B cell (primary cell): Measurements from ENCODE around the gene TBC1D9B. TPM values are rescaled to one million over a fixed set of nuclear protein-coding genes. Genes with fewer than 3 reads are reported as not detected.
A peak's percentile ranks its signal among the peaks of the same experiment; 100 is the strongest.
"Not testable (repeated sequence)": the region's sequence is repeated elsewhere in the genome, so short reads cannot be mapped to it uniquely, and the experiment has no call there.

Experiments used
- ATAC-seq: fragments of 200-7000 bp; cut with Tn5 transposase; one replicate; pipeline ENCODE4 v1.10.0; 2021; ENCODE audit warnings: low read depth, mild to moderate bottlenecking, moderate number of reproducible peaks, moderate library complexity
- CTCF ChIA-PET: fragments of 350-600 bp; sonication (Branson Sonifier 250); formaldehyde crosslinking; loops from one replicate; lab custom pipeline; 2021; ENCODE audit warnings: antibody characterized with exemption, inconsistent platforms; lab: Charles Lee
- POLR2A ChIA-PET: fragments of 350-600 bp; sonication (Branson Sonifier 250); formaldehyde crosslinking; loops from one replicate; lab custom pipeline; 2021; ENCODE audit warnings: antibody characterized with exemption; lab: Charles Lee
- DNase-seq: peaks from one replicate; pipeline ENCODE4 v3.0.0; 2013
- H2AFZ ChIP-seq: 2 replicates; pipeline ENCODE4 v1.6.1; 2012; ENCODE audit warnings: mild to moderate bottlenecking, low read depth, low read length; ENCODE audit not compliant: insufficient read depth, poor library complexity, severe bottlenecking
- H3K27ac ChIP-seq, 2 donors: 1 replicate in 1 of 2; 2 replicates in 1 of 2; pipeline ENCODE4 v1.5.1; 2012 to 2013; ENCODE audit warnings: low read length in 2 of 2, mild to moderate bottlenecking in 2 of 2, moderate library complexity in 1 of 2
- H3K27me3 ChIP-seq, 4 experiments: fragments of 200-600 bp in 1 of 4; sonication (generic) in 1 of 4; replicated peaks in 1 of 4; 1 replicate in 2 of 4; 2 replicates in 2 of 4; pipeline versions ENCODE4 v1.6.1 to v1.7.0; 2013 to 2016; ENCODE audit warnings: low read length in 3 of 4, mild to moderate bottlenecking in 2 of 4, mixed read lengths in 1 of 4, moderate library complexity in 1 of 4; ENCODE audit not compliant: insufficient read depth in 4 of 4, control insufficient read depth in 3 of 4; ENCODE audit errors: control extremely low read depth in 1 of 4
- H3K36me3 ChIP-seq, 2 experiments: replicated peaks in 1 of 2; 1 replicate in 1 of 2; 2 replicates in 1 of 2; pipeline versions ENCODE4 v1.6.1 to v1.7.1; 2013; ENCODE audit warnings: low read length in 1 of 2; ENCODE audit not compliant: insufficient read depth in 2 of 2, control insufficient read depth in 1 of 2; ENCODE audit errors: control extremely low read depth in 1 of 2, extremely low read depth in 1 of 2
- H3K4me1 ChIP-seq, 2 donors: fragments of 200-600 bp in 1 of 2; sonication (generic) in 1 of 2; 1 replicate in 1 of 2; 2 replicates in 1 of 2; pipeline versions ENCODE4 v1.5.1 to v1.6.1; 2013 to 2017; ENCODE audit warnings: low read length in 2 of 2; ENCODE audit not compliant: control insufficient read depth in 2 of 2, insufficient read depth in 2 of 2
- H3K4me2 ChIP-seq: replicated peaks from 2 replicates; pipeline ENCODE3; 2012; ENCODE audit warnings: mild to moderate bottlenecking, low read depth, low read length; ENCODE audit not compliant: poor library complexity, severe bottlenecking
- H3K4me3 ChIP-seq, 5 experiments: fragments of 200-600 bp in 1 of 5; sonication (generic) in 1 of 5; 1 replicate in 3 of 5; 2 replicates in 2 of 5; pipeline versions ENCODE4 v1.5.1 to v1.7.0; 2011 to 2016; ENCODE audit warnings: low read length in 4 of 5, mild to moderate bottlenecking in 4 of 5, low read depth in 2 of 5, control low read depth in 1 of 5, moderate library complexity in 1 of 5; ENCODE audit not compliant: insufficient read depth in 1 of 5; ENCODE audit errors: control extremely low read depth in 1 of 5, extremely low read depth in 1 of 5
- H3K79me2 ChIP-seq: fragments of 200-600 bp; sonication (generic); one replicate; pipeline ENCODE4 v1.6.0; 2016; ENCODE audit warnings: low read length; ENCODE audit not compliant: control insufficient read depth, insufficient read depth
- H3K9ac ChIP-seq: fragments of 200-600 bp; sonication (generic); 2 replicates; pipeline ENCODE4 v1.6.1; 2017; ENCODE audit warnings: mild to moderate bottlenecking, low read length, moderate library complexity
- H3K9me3 ChIP-seq, 3 donors: one replicate each; pipeline versions ENCODE4 v1.6.1 to v1.7.1; 2013; ENCODE audit warnings: low read length in 2 of 3; ENCODE audit not compliant: control insufficient read depth in 2 of 3, insufficient read depth in 1 of 3; ENCODE audit errors: control extremely low read depth in 1 of 3
- H4K20me1 ChIP-seq: 2 replicates; pipeline ENCODE4 v1.6.0; 2012; ENCODE audit warnings: mild to moderate bottlenecking, low read length; ENCODE audit not compliant: insufficient read depth, control insufficient read depth, poor library complexity, severe bottlenecking
- H3K27ac Mint-ChIP-seq: one replicate; pipeline ENCODE4 v1.8.0; 2021; ENCODE audit warnings: mixed read lengths
- H3K27me3 Mint-ChIP-seq: one replicate; pipeline ENCODE4 v1.8.0; 2021; ENCODE audit warnings: mixed read lengths
- H3K4me1 Mint-ChIP-seq: one replicate; pipeline ENCODE4 v1.8.0; 2021; ENCODE audit warnings: mixed read lengths
- H3K4me3 Mint-ChIP-seq: one replicate; pipeline ENCODE4 v1.8.0; 2021; ENCODE audit warnings: mixed read lengths
- H3K9me3 Mint-ChIP-seq: one replicate; pipeline ENCODE4 v1.8.0; 2022; ENCODE audit warnings: mixed read lengths; ENCODE audit not compliant: insufficient read depth
- EZH2 ChIP-seq: IDR thresholded peaks from 2 replicates; pipeline ENCODE4 v1.6.1; 2012; ENCODE audit warnings: borderline replicate concordance, low read depth, mild to moderate bottlenecking, moderate library complexity, low read length; ENCODE audit not compliant: insufficient read depth, poor library complexity, severe bottlenecking
- WGBS: methylation state at CpG from one replicate; pipeline ENCODE4 v1.1.5; 2013; ENCODE audit warnings: missing lambda C conversion rate; ENCODE audit not compliant: insufficient coverage; 5-methylcytosine and 5-hydroxymethylcytosine counted together
- intact Hi-C: fragments of 100-400 bp; cut with micrococcal nuclease; formaldehyde crosslinking; loops from one replicate; pipeline ENCODE4 v1.10.0; 2022
- polyA plus RNA-seq: library from polyadenylated mRNA; depleted of rRNA; stranded (reverse); fragments of >200 nt; gene quantifications from 2 replicates; pipeline ENCODE4 v1.2.3, GENCODE V29; 2012
- total RNA-seq, 2 donors: library from RNA; stranded (reverse); fragments of 120-200 nt in 1 of 2; gene quantifications; 1 replicate in 1 of 2; 2 replicates in 1 of 2; pipeline versions ENCODE4 v1.2.3 to v1.2.4, GENCODE V29; 2013 to 2022
- TF ChIP-seq, protein P1 (sequence below): fragments of 200-600 bp; IDR thresholded peaks from one replicate; pipeline ENCODE4 v1.8.0; 2022; ENCODE audit warnings: antibody characterized with exemption, mild to moderate bottlenecking

The TBC1D9B gene
- total and polyA plus RNA-seq, 2 donors (not counting 1 experiment from before 2014, with no cell fraction given): 143 to 144 TPM

DNA sequence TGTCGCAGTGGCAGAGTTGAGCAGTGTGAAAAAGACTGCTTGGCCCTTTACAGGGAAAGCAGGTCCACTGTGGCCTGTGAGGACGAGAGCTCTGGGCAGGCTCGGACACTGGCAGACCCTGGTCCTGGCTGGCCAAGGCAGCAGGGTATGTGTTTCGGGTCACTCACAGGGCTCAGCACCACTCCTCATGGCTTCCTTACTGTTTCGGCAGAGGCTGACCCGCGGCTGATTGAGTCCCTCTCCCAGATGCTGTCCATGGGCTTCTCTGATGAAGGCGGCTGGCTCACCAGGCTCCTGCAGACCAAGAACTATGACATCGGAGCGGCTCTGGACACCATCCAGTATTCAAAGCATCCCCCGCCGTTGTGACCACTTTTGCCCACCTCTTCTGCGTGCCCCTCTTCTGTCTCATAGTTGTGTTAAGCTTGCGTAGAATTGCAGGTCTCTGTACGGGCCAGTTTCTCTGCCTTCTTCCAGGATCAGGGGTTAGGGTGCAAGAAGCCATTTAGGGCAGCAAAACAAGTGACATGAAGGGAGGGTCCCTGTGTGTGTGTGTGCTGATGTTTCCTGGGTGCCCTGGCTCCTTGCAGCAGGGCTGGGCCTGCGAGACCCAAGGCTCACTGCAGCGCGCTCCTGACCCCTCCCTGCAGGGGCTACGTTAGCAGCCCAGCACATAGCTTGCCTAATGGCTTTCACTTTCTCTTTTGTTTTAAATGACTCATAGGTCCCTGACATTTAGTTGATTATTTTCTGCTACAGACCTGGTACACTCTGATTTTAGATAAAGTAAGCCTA is 71.3 kb downstream of the TBC1D9B start:
- Histone ChIP-seq H3K27ac (peak overlapping the region in 1 of 2 donors; percentile 66), H4K20me1 (peaks cover 32% of the 10 kb centered on the region), H3K9me3 (no peaks in the 10 kb centered on the region), H3K27me3 (no peaks in the 10 kb centered on the region), H3K9ac (no peak overlapping the region), H2AFZ (no peak overlapping the region), H3K4me2 (no peak overlapping the region), H3K79me2 (no peaks in the 10 kb centered on the region), H3K4me3 (no peak overlapping the region), H3K36me3 (peaks cover 2 to 65% of the 10 kb centered on the region in 2 experiments), H3K4me1 (peaks cover 3 to 8% of the 10 kb centered on the region in 2 donors)
- no peaks in the 10 kb centered on the region for H3K9me3 Mint-ChIP-seq
- ATAC-seq (peak; percentile 84), DNase-seq (peak; percentile 74)
- H3K27ac Mint-ChIP-seq: peak overlapping the region; percentile 77
- POLR2A ChIA-PET: interaction anchor here (0.6 to 1.2 kb wide), 4 partner anchors 12 to 139 kb away, joined by 3 to 4 read pairs (median 3); no protein-coding TSS in a partner anchor
- no peak for TF ChIP-seq EZH2
- TF ChIP-seq, protein P1, sequence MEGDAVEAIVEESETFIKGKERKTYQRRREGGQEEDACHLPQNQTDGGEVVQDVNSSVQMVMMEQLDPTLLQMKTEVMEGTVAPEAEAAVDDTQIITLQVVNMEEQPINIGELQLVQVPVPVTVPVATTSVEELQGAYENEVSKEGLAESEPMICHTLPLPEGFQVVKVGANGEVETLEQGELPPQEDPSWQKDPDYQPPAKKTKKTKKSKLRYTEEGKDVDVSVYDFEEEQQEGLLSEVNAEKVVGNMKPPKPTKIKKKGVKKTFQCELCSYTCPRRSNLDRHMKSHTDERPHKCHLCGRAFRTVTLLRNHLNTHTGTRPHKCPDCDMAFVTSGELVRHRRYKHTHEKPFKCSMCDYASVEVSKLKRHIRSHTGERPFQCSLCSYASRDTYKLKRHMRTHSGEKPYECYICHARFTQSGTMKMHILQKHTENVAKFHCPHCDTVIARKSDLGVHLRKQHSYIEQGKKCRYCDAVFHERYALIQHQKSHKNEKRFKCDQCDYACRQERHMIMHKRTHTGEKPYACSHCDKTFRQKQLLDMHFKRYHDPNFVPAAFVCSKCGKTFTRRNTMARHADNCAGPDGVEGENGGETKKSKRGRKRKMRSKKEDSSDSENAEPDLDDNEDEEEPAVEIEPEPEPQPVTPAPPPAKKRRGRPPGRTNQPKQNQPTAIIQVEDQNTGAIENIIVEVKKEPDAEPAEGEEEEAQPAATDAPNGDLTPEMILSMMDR: no peak
- intact Hi-C loops: loop anchor here (5.0 kb wide), 1 partner anchor 34 kb away; no protein-coding TSS in a partner anchor
- peaks cover 9% of the 10 kb centered on the region for H3K4me1 Mint-ChIP-seq
- no peaks in the 10 kb centered on the region for H3K27me3 Mint-ChIP-seq
- no peak overlapping the region for H3K4me3 Mint-ChIP-seq
- CTCF ChIA-PET: interaction anchor here (0.8 to 2.4 kb wide), 6 partner anchors 14 to 70 kb away, joined by 3 to 12 read pairs (median 6); no protein-coding TSS in a partner anchor
- 85% methylated on average over 16 of the region's 19 CpGs for WGBS

- Histone ChIP-seq H4K20me1 (peaks cover 36% of the 10 kb centered on the region), H3K36me3 (peaks cover 2 to 64% of the 10 kb centered on the region in 2 experiments)
- H3K27ac ChIP-seq, H3K79me2 ChIP-seq, POLR2A ChIA-PET, CTCF ChIA-PET, DNase-seq, H3K4me1 Mint-ChIP-seq, H3K4me3 Mint-ChIP-seq, H3K4me1 ChIP-seq, H3K4me3 ChIP-seq, H3K9me3 Mint-ChIP-seq, H3K27me3 ChIP-seq, H3K27me3 Mint-ChIP-seq, H2AFZ ChIP-seq, H3K9me3 ChIP-seq, ATAC-seq, H3K9ac ChIP-seq, H3K27ac Mint-ChIP-seq, H3K4me2 ChIP-seq: not testable (repeated sequence)
- 97% methylated on average over 7 of the region's 28 CpGs for WGBS
- intact Hi-C loops: loop anchor here (5.0 kb wide), 1 partner anchor 33 kb away; no protein-coding TSS in a partner anchor
These were observed 72.8 kb downstream of the TBC1D9B start for GRCh38 chr5:179834871-179835270.
